ENCODE data around the gene NCS1. TPM values are rescaled to one million over a fixed set of nuclear protein-coding genes. Genes with fewer than 3 reads are reported as not detected.

The NCS1 gene
- total RNA-seq, 1 donor from 2014 or later, result 58.7 TPM

- DNase-seq (ENCODE audit: low read depth), result no peak
Observed at GRCh38 chr9:130175355-130175754, 3.2 kb downstream of the NCS1 start.

GRCh38 chr9:130176760-130177159 lies 4.6 kb downstream of the NCS1 start:
- DNase-seq (ENCODE audit: low read depth), result no peak

GRCh38 chr9:130177898-130178805 lies 5.9 kb downstream of the NCS1 start:
- no peak for DNase-seq (ENCODE audit: low read depth)

GRCh38 chr9:130179331-130179907 lies 7.2 kb downstream of the NCS1 start:
- no peak for DNase-seq (ENCODE audit: low read depth)

GRCh38 chr9:130180516-130180915 lies 8.3 kb downstream of the NCS1 start:
- no peak for DNase-seq (ENCODE audit: low read depth)

GRCh38 chr9:130181678-130182380 lies 9.6 kb downstream of the NCS1 start:
- DNase-seq (ENCODE audit: low read depth), result no peak

GRCh38 chr9:130182381-130182909 lies 10.2 kb downstream of the NCS1 start:
- DNase-seq (ENCODE audit: low read depth), result no peak

- DNase-seq (ENCODE audit: low read depth), result peak; percentile 85
Observed at GRCh38 chr9:130183133-130183762, 11.0 kb downstream of the NCS1 start.

GRCh38 chr9:130185017-130185416 lies 12.8 kb downstream of the NCS1 start:
- DNase-seq (ENCODE audit: low read depth), result no peak

- no peak for DNase-seq (ENCODE audit: low read depth)
Observed at GRCh38 chr9:130185490-130186031, 13.4 kb downstream of the NCS1 start.

- no peak for DNase-seq (ENCODE audit: low read depth)
Observed at GRCh38 chr9:130186051-130186450, 13.8 kb downstream of the NCS1 start.

- peak; percentile 76 for DNase-seq (ENCODE audit: low read depth)
Observed at GRCh38 chr9:130186839-130187522, 14.8 kb downstream of the NCS1 start.

GRCh38 chr9:130187523-130187846 lies 15.3 kb downstream of the NCS1 start:
- DNase-seq (ENCODE audit: low read depth), result no peak

GRCh38 chr9:130188860-130189481 lies 16.8 kb downstream of the NCS1 start:
- DNase-seq (ENCODE audit: low read depth), result no peak

GRCh38 chr9:130189840-130190239 lies 17.6 kb downstream of the NCS1 start:
- DNase-seq (ENCODE audit: low read depth), result peak; percentile 35

- no peak for DNase-seq (ENCODE audit: low read depth)
Observed at GRCh38 chr9:130191068-130191748, 19.0 kb downstream of the NCS1 start.

- DNase-seq (ENCODE audit: low read depth), result no peak
Observed at GRCh38 chr9:130191749-130192120, 19.5 kb downstream of the NCS1 start.

- DNase-seq (ENCODE audit: low read depth), result no peak
Observed at GRCh38 chr9:130192382-130192999, 20.3 kb downstream of the NCS1 start.

- DNase-seq (ENCODE audit: low read depth), result no peak
Observed at GRCh38 chr9:130193103-130193502, 20.9 kb downstream of the NCS1 start.
